ENCODE measurements around the gene MAN1C1.

DNA sequence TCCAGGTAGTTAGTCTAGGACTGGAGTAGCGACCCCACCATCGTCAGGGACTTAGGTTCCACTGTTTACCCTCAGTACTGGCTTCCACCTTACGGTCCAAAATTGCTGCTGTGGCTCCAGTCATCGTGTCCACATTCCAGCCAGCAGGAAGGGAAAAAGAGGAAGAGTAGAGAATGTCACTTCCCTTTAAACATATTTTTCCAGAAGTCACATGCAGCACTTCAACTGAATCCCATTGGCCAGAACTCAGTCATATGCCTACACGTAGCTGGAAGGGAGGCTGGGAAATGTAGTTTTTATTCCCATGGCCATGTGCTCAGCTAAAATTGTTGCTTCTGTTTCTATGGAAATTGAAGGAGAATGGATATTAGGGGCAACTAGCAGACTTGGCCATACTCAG, 99.3 kb downstream of the MAN1C1 start:
- no peak for TF ChIP-seq POLR2AphosphoS5 (IDR thresholded peaks at IDR 0.05; ENCODE audit: low read depth, low read length)
- TF ChIP-seq POLR2A (IDR thresholded peaks at IDR 0.05; ENCODE audit: low read depth, low read length): no peak
- no peak for TF ChIP-seq SPI1 (IDR thresholded peaks at IDR 0.05; ENCODE audit: low read depth, low read length)
- no peak for TF ChIP-seq TAF1 (IDR thresholded peaks at IDR 0.05; ENCODE audit: low read depth, low read length)
- TF ChIP-seq POU2F2 (IDR thresholded peaks at IDR 0.05; ENCODE audit: low read depth, low read length): no peak
- no peak for TF ChIP-seq PAX5 (IDR thresholded peaks at IDR 0.05; ENCODE audit: insufficient read depth, low read length, severe bottlenecking)

Data from GM12891 (cell line).